ENCODE data around the gene ITPKC.
"Not testable (repeated sequence)": the region's sequence is repeated elsewhere in the genome, so short reads cannot be mapped to it uniquely, and the experiment has no call there.

Gene ITPKC

GRCh38 chr19:40783711-40784110 is 66.8 kb downstream of the ITPKC start:
- TF ChIP-seq ARNTL (CRISPR knock-in tag; IDR thresholded peaks at IDR 0.05; ENCODE audit: borderline replicate concordance, low read depth), result no peak
- ATAC-seq, result no peak

- ATAC-seq, result not testable (repeated sequence)
Observed at GRCh38 chr19:40784146-40784545, 67.2 kb downstream of the ITPKC start.

- TF ChIP-seq ARNTL (CRISPR knock-in tag; IDR thresholded peaks at IDR 0.05; ENCODE audit: borderline replicate concordance, low read depth) (no peak), ZFP3 (CRISPR knock-in tag; IDR thresholded peaks at IDR 0.05) (no peak), TOX (CRISPR knock-in tag; IDR thresholded peaks at IDR 0.05; ENCODE audit: borderline replicate concordance) (no peak), TCF4 (CRISPR knock-in tag; IDR thresholded peaks at IDR 0.05; ENCODE audit: borderline replicate concordance) (no peak), SNAI2 (CRISPR knock-in tag; IDR thresholded peaks at IDR 0.05) (no peak), ZC3H10 (CRISPR knock-in tag; IDR thresholded peaks at IDR 0.05) (no peak), CSDC2 (CRISPR knock-in tag; IDR thresholded peaks at IDR 0.05) (no peak), CSRNP3 (CRISPR knock-in tag; IDR thresholded peaks at IDR 0.05) (no peak), ESRRG (CRISPR knock-in tag; IDR thresholded peaks at IDR 0.05) (no peak), ZFP30 (CRISPR knock-in tag; IDR thresholded peaks at IDR 0.05) (no peak), BACH2 (CRISPR knock-in tag; IDR thresholded peaks at IDR 0.05; ENCODE audit: borderline replicate concordance) (no peak), PPARA (CRISPR knock-in tag; IDR thresholded peaks at IDR 0.05; ENCODE audit: borderline replicate concordance) (no peak), OSR1 (CRISPR knock-in tag; IDR thresholded peaks at IDR 0.05) (no peak), RARB (CRISPR knock-in tag; IDR thresholded peaks at IDR 0.05) (no peak), ZNF70 (CRISPR knock-in tag; IDR thresholded peaks at IDR 0.05) (no peak), GLIS3 (CRISPR knock-in tag; IDR thresholded peaks at IDR 0.05) (no peak), ZNF565 (CRISPR knock-in tag; conservative IDR thresholded peaks at IDR 0.05; ENCODE audit: low read depth) (no peak)
- TF ChIP-seq, protein P1, sequence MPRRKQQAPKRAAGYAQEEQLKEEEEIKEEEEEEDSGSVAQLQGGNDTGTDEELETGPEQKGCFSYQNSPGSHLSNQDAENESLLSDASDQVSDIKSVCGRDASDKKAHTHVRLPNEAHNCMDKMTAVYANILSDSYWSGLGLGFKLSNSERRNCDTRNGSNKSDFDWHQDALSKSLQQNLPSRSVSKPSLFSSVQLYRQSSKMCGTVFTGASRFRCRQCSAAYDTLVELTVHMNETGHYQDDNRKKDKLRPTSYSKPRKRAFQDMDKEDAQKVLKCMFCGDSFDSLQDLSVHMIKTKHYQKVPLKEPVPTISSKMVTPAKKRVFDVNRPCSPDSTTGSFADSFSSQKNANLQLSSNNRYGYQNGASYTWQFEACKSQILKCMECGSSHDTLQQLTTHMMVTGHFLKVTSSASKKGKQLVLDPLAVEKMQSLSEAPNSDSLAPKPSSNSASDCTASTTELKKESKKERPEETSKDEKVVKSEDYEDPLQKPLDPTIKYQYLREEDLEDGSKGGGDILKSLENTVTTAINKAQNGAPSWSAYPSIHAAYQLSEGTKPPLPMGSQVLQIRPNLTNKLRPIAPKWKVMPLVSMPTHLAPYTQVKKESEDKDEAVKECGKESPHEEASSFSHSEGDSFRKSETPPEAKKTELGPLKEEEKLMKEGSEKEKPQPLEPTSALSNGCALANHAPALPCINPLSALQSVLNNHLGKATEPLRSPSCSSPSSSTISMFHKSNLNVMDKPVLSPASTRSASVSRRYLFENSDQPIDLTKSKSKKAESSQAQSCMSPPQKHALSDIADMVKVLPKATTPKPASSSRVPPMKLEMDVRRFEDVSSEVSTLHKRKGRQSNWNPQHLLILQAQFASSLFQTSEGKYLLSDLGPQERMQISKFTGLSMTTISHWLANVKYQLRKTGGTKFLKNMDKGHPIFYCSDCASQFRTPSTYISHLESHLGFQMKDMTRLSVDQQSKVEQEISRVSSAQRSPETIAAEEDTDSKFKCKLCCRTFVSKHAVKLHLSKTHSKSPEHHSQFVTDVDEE (CRISPR knock-in tag; IDR thresholded peaks at IDR 0.05), result no peak
- TF ChIP-seq, protein P2, sequence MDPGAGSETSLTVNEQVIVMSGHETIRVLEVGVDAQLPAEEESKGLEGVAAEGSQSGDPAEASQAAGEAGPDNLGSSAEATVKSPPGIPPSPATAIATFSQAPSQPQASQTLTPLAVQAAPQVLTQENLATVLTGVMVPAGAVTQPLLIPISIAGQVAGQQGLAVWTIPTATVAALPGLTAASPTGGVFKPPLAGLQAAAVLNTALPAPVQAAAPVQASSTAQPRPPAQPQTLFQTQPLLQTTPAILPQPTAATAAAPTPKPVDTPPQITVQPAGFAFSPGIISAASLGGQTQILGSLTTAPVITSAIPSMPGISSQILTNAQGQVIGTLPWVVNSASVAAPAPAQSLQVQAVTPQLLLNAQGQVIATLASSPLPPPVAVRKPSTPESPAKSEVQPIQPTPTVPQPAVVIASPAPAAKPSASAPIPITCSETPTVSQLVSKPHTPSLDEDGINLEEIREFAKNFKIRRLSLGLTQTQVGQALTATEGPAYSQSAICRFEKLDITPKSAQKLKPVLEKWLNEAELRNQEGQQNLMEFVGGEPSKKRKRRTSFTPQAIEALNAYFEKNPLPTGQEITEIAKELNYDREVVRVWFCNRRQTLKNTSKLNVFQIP (CRISPR knock-in tag; IDR thresholded peaks at IDR 0.05; ENCODE audit: borderline replicate concordance, low read depth), result no peak
- TF ChIP-seq, protein P3, sequence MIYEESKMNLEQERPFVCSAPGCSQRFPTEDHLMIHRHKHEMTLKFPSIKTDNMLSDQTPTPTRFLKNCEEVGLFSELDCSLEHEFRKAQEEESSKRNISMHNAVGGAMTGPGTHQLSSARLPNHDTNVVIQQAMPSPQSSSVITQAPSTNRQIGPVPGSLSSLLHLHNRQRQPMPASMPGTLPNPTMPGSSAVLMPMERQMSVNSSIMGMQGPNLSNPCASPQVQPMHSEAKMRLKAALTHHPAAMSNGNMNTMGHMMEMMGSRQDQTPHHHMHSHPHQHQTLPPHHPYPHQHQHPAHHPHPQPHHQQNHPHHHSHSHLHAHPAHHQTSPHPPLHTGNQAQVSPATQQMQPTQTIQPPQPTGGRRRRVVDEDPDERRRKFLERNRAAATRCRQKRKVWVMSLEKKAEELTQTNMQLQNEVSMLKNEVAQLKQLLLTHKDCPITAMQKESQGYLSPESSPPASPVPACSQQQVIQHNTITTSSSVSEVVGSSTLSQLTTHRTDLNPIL (CRISPR knock-in tag; IDR thresholded peaks at IDR 0.05; ENCODE audit: low read depth), result no peak
- ATAC-seq, result no peak
Observed at GRCh38 chr19:40785526-40785925, 68.6 kb downstream of the ITPKC start.

GRCh38 chr19:40786060-40787037 is 69.4 kb downstream of the ITPKC start:
- no peak for ATAC-seq

More at GRCh38 chr19:40786060-40787037, 69.4 kb downstream of the ITPKC start:
- TF ChIP-seq GLIS3 (CRISPR knock-in tag; IDR thresholded peaks at IDR 0.05) (no peak), PPARA (CRISPR knock-in tag; IDR thresholded peaks at IDR 0.05; ENCODE audit: borderline replicate concordance) (no peak), BACH2 (CRISPR knock-in tag; IDR thresholded peaks at IDR 0.05; ENCODE audit: borderline replicate concordance) (no peak), ISL1 (CRISPR knock-in tag; IDR thresholded peaks at IDR 0.05) (no peak), ZNF565 (CRISPR knock-in tag; conservative IDR thresholded peaks at IDR 0.05; ENCODE audit: low read depth) (no peak), OSR1 (CRISPR knock-in tag; IDR thresholded peaks at IDR 0.05) (no peak), CSDC2 (CRISPR knock-in tag; IDR thresholded peaks at IDR 0.05) (no peak), ZC3H10 (CRISPR knock-in tag; IDR thresholded peaks at IDR 0.05) (no peak), ZFP3 (CRISPR knock-in tag; IDR thresholded peaks at IDR 0.05) (no peak), TOX (CRISPR knock-in tag; IDR thresholded peaks at IDR 0.05; ENCODE audit: borderline replicate concordance) (no peak), ZFP30 (CRISPR knock-in tag; IDR thresholded peaks at IDR 0.05) (no peak), ZNF70 (CRISPR knock-in tag; IDR thresholded peaks at IDR 0.05) (no peak), SNAI2 (CRISPR knock-in tag; IDR thresholded peaks at IDR 0.05) (no peak), CSRNP3 (CRISPR knock-in tag; IDR thresholded peaks at IDR 0.05) (no peak)
